ENCODE data around the gene SNUPN. TPM values are rescaled to one million over a fixed set of nuclear protein-coding genes. Genes with fewer than 3 reads are reported as not detected.

SNUPN gene
- total and polyA plus RNA-seq, 12 donors, result 13.5 to 40.8 (median 23.4) TPM

GRCh38 chr15:75649045-75649761, 23.7 kb upstream of the SNUPN start:
- intact Hi-C loops (cut with DNase I), result no loop called here
- Histone ChIP-seq H3K9me3 (replicated peaks in 1 of 3) (no peaks in the 10 kb centered on the region), H3K4me1 (replicated peaks in 1 of 2) (peaks cover 39 to 65% of the 10 kb centered on the region in 2 donors), H3K27me3 (no peaks in the 10 kb centered on the region), H3K27ac (peak overlapping the region in 3 of 5 donors; percentile 95 to 98 (median 97)), H3K36me3 (replicated peaks in 1 of 2) (no peaks in the 10 kb centered on the region), H3K4me3 (peak overlapping the region in 2 of 4 donors; percentile 71 to 99)
- WGBS, 4 donors, result 79 to 100% (median 88%) methylated on average over 8 to 19 of the region's 19 CpGs
- TF ChIP-seq POLR2A (IDR thresholded peaks at IDR 0.05) (no peak), CTCF (IDR thresholded peaks at IDR 0.05) (no peak)
- no peak for DNase-seq

- 3 to 13% (median 6%) methylated on average over 7 to 34 of the region's 34 CpGs for WGBS, 4 donors
- intact Hi-C loops (cut with DNase I), result no loop called here
- no peaks in the 10 kb centered on the region for H3K27me3 ChIP-seq
- TF ChIP-seq POLR2A (IDR thresholded peaks at IDR 0.05), result peak in 1 of 2 donors; percentile 24
- TF ChIP-seq CTCF (IDR thresholded peaks at IDR 0.05), result no peak
- no peaks in the 10 kb centered on the region for H3K36me3 ChIP-seq (replicated peaks in 1 of 2)
- DNase-seq, result peak; percentile 48 to 74 (median 59)
- H3K9me3 ChIP-seq (replicated peaks in 1 of 3), result no peaks in the 10 kb centered on the region
- peak overlapping the region; percentile 71 to 99 (median 88) for H3K4me3 ChIP-seq
- H3K4me1 ChIP-seq (replicated peaks in 1 of 2), result peaks cover 39 to 59% of the 10 kb centered on the region in 2 donors
- H3K27ac ChIP-seq, result peak overlapping the region; percentile 94 to 98 (median 96)
These were observed 22.9 kb upstream of the SNUPN start for GRCh38 chr15:75648156-75649000.

- peak; percentile 83 to 91 (median 86) for DNase-seq
- intact Hi-C loops (cut with DNase I), result no loop called here
- Histone ChIP-seq H3K36me3 (replicated peaks in 1 of 2) (no peaks in the 10 kb centered on the region), H3K9me3 (replicated peaks in 1 of 3) (no peaks in the 10 kb centered on the region), H3K27me3 (no peaks in the 10 kb centered on the region), H3K27ac (peak within 1 kb of the TSS; percentile 94 to 98 (median 96)), H3K4me3 (peak within 1 kb of the TSS; percentile 71 to 99 (median 88)), H3K4me1 (replicated peaks in 1 of 2) (peaks cover 38 to 50% of the 10 kb centered on the region in 2 donors)
- TF ChIP-seq CTCF (IDR thresholded peaks at IDR 0.05) (peak in 5 of 6 experiments; percentile 21 to 55 (median 41)), POLR2A (IDR thresholded peaks at IDR 0.05) (peak; percentile 76 to 86)
- 0 to 1% (median 0%) methylated on average over 15 to 68 of the region's 76 CpGs for WGBS, 4 donors
These were observed 22.0 kb upstream of the SNUPN start, which contains the start of gene SNX33 for GRCh38 chr15:75647370-75648155. Gene SNX33, plus strand, starts transcription at chr15:75647912. Its CDS starts 1,191 bp downstream, at chr15:75649103.
